ENCODE results near the gene CYB561D2.
"Not testable (repeated sequence)": the region's sequence is repeated elsewhere in the genome, so short reads cannot be mapped to it uniquely, and the experiment has no call there.

CYB561D2 gene

GRCh38 chr3:50350527-50351322 lies at the start of gene CYB561D2, which contains the start of gene NPRL2:
Gene CYB561D2, plus strand, starts transcription at chr3:50350862. Its CDS starts 572 bp downstream, at chr3:50351434.
Gene NPRL2, minus strand, starts transcription at chr3:50350775. Its CDS starts 123 bp downstream, at chr3:50350652.
- peak; percentile 96 for DNase-seq (ENCODE audit: low spot score)

GRCh38 chr3:50302095-50303012 lies 48.3 kb upstream of the CYB561D2 start:
- no peak for DNase-seq (ENCODE audit: low spot score)

- no peak for DNase-seq (ENCODE audit: low spot score)
Measured at GRCh38 chr3:50303013-50303815, 47.4 kb upstream of the CYB561D2 start, which contains the start of gene HYAL1. Gene HYAL1, minus strand, starts transcription at chr3:50303574. Its CDS starts 618 bp downstream, at chr3:50302956.

GRCh38 chr3:50304601-50305000 lies 46.1 kb upstream of the CYB561D2 start:
- no peak for DNase-seq (ENCODE audit: low spot score)

- DNase-seq (ENCODE audit: low spot score): not testable (repeated sequence)
Measured at GRCh38 chr3:50312041-50312440, 38.6 kb upstream of the CYB561D2 start.

- no peak for DNase-seq (ENCODE audit: low spot score)
Measured at GRCh38 chr3:50314342-50314741, 36.3 kb upstream of the CYB561D2 start.

GRCh38 chr3:50314816-50315215 lies 35.8 kb upstream of the CYB561D2 start:
- no peak for DNase-seq (ENCODE audit: low spot score)

GRCh38 chr3:50316657-50317242 lies 33.9 kb upstream of the CYB561D2 start:
- DNase-seq (ENCODE audit: low spot score): peak; percentile 88

- peak; percentile 56 for DNase-seq (ENCODE audit: low spot score)
Measured at GRCh38 chr3:50317300-50317699, 33.4 kb upstream of the CYB561D2 start.

GRCh38 chr3:50318163-50318562 lies 32.5 kb upstream of the CYB561D2 start:
- no peak for DNase-seq (ENCODE audit: low spot score)

GRCh38 chr3:50318615-50319014 lies 32.0 kb upstream of the CYB561D2 start:
- no peak for DNase-seq (ENCODE audit: low spot score)

GRCh38 chr3:50319181-50319893 lies 31.3 kb upstream of the CYB561D2 start:
- DNase-seq (ENCODE audit: low spot score): no peak

GRCh38 chr3:50319894-50320625 lies 30.6 kb upstream of the CYB561D2 start:
- DNase-seq (ENCODE audit: low spot score): no peak

- peak; percentile 57 for DNase-seq (ENCODE audit: low spot score)
Measured at GRCh38 chr3:50320853-50321335, 29.8 kb upstream of the CYB561D2 start.

- peak; percentile 90 for DNase-seq (ENCODE audit: low spot score)
Measured at GRCh38 chr3:50321336-50322114, 29.1 kb upstream of the CYB561D2 start.

- DNase-seq (ENCODE audit: low spot score): no peak
Measured at GRCh38 chr3:50322115-50322385, 28.6 kb upstream of the CYB561D2 start.

GRCh38 chr3:50322386-50323091 lies 28.1 kb upstream of the CYB561D2 start, which contains the start of gene HYAL2:
Gene HYAL2, minus strand, starts transcription at chr3:50322745. Its CDS starts 2,256 bp downstream, at chr3:50320489.
- DNase-seq (ENCODE audit: low spot score): no peak

- DNase-seq (ENCODE audit: low spot score): no peak
Measured at GRCh38 chr3:50323092-50323600, 27.5 kb upstream of the CYB561D2 start.
